ENCODE measurements around the gene LHFPL6. TPM values are rescaled to one million over a fixed set of nuclear protein-coding genes. Genes with fewer than 3 reads are reported as not detected.

The LHFPL6 gene
- total RNA-seq, 1 donor from 2014 or later, result 38.5 TPM

DNA sequence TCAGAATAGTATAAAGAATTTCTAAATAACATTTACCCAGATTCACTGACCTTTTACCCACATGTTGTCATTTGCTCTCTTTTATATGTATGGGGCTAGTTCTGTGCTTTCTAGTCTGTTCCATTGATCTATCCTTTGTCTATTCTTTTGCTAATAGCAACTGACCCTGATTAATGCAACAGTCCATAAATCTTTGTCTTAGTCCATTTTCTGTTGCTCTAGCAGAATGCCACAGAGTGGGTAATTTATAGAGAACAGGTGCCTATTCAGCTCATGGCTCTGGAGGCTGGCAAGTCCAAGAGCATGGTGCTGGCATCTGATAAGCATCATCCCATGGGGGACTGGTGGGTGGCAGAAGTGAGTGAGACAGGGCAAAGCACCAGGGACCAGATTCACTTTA is 52.1 kb downstream of the LHFPL6 start:
- no peak overlapping the region for H3K27ac Mint-ChIP-seq (ENCODE audit: unreplicated experiment)
- H3K27me3 Mint-ChIP-seq (ENCODE audit: unreplicated experiment), result peaks cover 2% of the 10 kb centered on the region
- no peaks in the 10 kb centered on the region for H3K9me3 Mint-ChIP-seq (ENCODE audit: unreplicated experiment)
- no peak overlapping the region for H3K4me3 Mint-ChIP-seq (ENCODE audit: unreplicated experiment)
- DNase-seq (ENCODE audit: low spot score), result no peak
- H3K4me1 Mint-ChIP-seq (ENCODE audit: unreplicated experiment), result peaks cover 6% of the 10 kb centered on the region
- H3K36me3 Mint-ChIP-seq (ENCODE audit: low read depth, unreplicated experiment), result no peaks in the 10 kb centered on the region
- TF ChIP-seq, protein P1, sequence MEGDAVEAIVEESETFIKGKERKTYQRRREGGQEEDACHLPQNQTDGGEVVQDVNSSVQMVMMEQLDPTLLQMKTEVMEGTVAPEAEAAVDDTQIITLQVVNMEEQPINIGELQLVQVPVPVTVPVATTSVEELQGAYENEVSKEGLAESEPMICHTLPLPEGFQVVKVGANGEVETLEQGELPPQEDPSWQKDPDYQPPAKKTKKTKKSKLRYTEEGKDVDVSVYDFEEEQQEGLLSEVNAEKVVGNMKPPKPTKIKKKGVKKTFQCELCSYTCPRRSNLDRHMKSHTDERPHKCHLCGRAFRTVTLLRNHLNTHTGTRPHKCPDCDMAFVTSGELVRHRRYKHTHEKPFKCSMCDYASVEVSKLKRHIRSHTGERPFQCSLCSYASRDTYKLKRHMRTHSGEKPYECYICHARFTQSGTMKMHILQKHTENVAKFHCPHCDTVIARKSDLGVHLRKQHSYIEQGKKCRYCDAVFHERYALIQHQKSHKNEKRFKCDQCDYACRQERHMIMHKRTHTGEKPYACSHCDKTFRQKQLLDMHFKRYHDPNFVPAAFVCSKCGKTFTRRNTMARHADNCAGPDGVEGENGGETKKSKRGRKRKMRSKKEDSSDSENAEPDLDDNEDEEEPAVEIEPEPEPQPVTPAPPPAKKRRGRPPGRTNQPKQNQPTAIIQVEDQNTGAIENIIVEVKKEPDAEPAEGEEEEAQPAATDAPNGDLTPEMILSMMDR (IDR thresholded peaks at IDR 0.05; ENCODE audit: unreplicated experiment), result no peak

- TF ChIP-seq, protein P1 (IDR thresholded peaks at IDR 0.05; ENCODE audit: unreplicated experiment), result no peak
- no peak for DNase-seq (ENCODE audit: low spot score)
- Mint-ChIP-seq H3K27ac (ENCODE audit: unreplicated experiment) (no peak overlapping the region), H3K9me3 (ENCODE audit: unreplicated experiment) (no peaks in the 10 kb centered on the region), H3K36me3 (ENCODE audit: low read depth, unreplicated experiment) (no peaks in the 10 kb centered on the region), H3K27me3 (ENCODE audit: unreplicated experiment) (peaks cover 2% of the 10 kb centered on the region), H3K4me1 (ENCODE audit: unreplicated experiment) (peaks cover 6% of the 10 kb centered on the region), H3K4me3 (ENCODE audit: unreplicated experiment) (no peak overlapping the region)
Observed at GRCh38 chr13:39547108-39547507, 55.9 kb downstream of the LHFPL6 start.

DNA sequence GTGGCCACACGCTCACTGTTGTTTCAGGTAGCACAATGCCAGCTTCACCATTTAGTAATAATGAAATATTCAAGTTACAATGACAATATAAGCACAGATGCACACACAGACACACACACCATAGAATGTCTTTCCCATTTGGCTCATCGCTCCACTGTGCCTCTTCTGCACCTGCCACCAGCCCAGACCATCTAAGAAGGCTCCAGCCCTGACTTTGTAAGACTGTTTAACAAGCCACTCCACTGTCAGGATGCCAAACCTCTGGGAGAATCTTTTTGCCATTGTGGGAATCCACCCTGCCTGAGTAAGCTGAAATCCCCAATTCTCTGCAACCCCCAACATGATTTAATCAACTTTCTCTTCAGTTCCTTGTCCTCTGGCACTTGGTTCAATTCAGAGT is 60.6 kb downstream of the LHFPL6 start:
- no peak for DNase-seq (ENCODE audit: low spot score)
- Mint-ChIP-seq H3K9me3 (ENCODE audit: unreplicated experiment) (no peaks in the 10 kb centered on the region), H3K27ac (ENCODE audit: unreplicated experiment) (no peak overlapping the region), H3K4me3 (ENCODE audit: unreplicated experiment) (no peak overlapping the region), H3K27me3 (ENCODE audit: unreplicated experiment) (peaks cover 2% of the 10 kb centered on the region), H3K4me1 (ENCODE audit: unreplicated experiment) (peaks cover 9% of the 10 kb centered on the region), H3K36me3 (ENCODE audit: low read depth, unreplicated experiment) (no peaks in the 10 kb centered on the region)
- TF ChIP-seq, protein P1 (IDR thresholded peaks at IDR 0.05; ENCODE audit: unreplicated experiment), result no peak

DNA sequence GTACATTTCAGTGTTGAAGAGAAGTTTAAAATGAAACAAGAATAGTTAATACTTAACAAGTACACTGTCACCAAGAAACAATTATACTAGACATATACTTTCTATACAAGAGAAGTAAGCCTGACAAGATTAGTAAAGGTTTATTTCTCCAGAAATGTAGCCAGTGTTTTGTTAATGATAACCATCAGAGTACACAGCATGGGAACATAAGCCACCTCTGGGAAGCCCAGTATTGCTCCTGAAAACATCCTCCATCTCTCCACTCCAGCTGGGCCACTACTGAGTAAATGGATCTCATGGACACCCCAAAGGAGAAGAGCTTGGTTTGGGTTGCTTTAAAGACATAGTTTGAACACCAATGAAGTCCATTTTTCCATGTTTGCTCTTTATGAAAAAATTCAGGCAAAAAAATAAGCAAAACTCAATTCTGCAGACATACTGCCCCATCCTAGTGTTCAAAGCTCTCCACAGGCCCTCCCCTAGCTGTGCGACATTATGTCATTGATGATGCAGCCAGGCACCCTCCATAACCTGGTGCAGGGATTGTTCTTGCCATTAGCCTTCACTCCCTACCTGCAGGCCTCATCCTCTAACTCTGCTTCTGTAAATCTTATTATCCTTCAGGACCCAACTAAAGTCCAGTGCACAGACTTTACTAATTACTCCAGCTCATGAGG is 61.9 kb downstream of the LHFPL6 start:
- TF ChIP-seq, protein P1 (IDR thresholded peaks at IDR 0.05; ENCODE audit: unreplicated experiment), result no peak
- no peaks in the 10 kb centered on the region for H3K36me3 Mint-ChIP-seq (ENCODE audit: low read depth, unreplicated experiment)
- no peak overlapping the region for H3K27ac Mint-ChIP-seq (ENCODE audit: unreplicated experiment)
- H3K4me3 Mint-ChIP-seq (ENCODE audit: unreplicated experiment), result no peak overlapping the region
- peaks cover 9% of the 10 kb centered on the region for H3K4me1 Mint-ChIP-seq (ENCODE audit: unreplicated experiment)
- no peaks in the 10 kb centered on the region for H3K27me3 Mint-ChIP-seq (ENCODE audit: unreplicated experiment)
- no peak for DNase-seq (ENCODE audit: low spot score)
- H3K9me3 Mint-ChIP-seq (ENCODE audit: unreplicated experiment), result no peaks in the 10 kb centered on the region
